Liver (tissue), 9 donors: ENCODE data around the gene TTC4. TPM values are rescaled to one million over a fixed set of nuclear protein-coding genes. Genes with fewer than 3 reads are reported as not detected.

Source experiments
- DNase-seq: peaks from one replicate; pipeline ENCODE4 v3.0.0-alpha.2; 2017; ENCODE audit warnings: low spot score
- H3K27ac ChIP-seq, 2 donors: one replicate each; pipeline ENCODE4 v1.7.0; 2013; ENCODE audit warnings: inconsistent platforms in 2 of 2, low read length in 2 of 2, control low read depth in 1 of 2, low read depth in 1 of 2, mild to moderate bottlenecking in 1 of 2
- H3K27me3 ChIP-seq, 4 donors: one replicate each; pipeline versions ENCODE4 v1.6.1 to v1.7.0; 2013; ENCODE audit warnings: low read length in 3 of 4, inconsistent platforms in 1 of 4, mild to moderate bottlenecking in 1 of 4, moderate library complexity in 1 of 4; ENCODE audit not compliant: control insufficient read depth in 4 of 4, insufficient read depth in 4 of 4
- H3K36me3 ChIP-seq, 4 donors: one replicate each; pipeline versions ENCODE4 v1.6.1 to v1.7.0; 2013; ENCODE audit warnings: low read length in 3 of 4, mild to moderate bottlenecking in 3 of 4, low read depth in 1 of 4, moderate library complexity in 1 of 4; ENCODE audit not compliant: control insufficient read depth in 4 of 4, insufficient read depth in 3 of 4
- H3K4me1 ChIP-seq, 4 donors: one replicate each; pipeline versions ENCODE4 v1.6.1 to v1.7.0; 2013; ENCODE audit warnings: low read length in 3 of 4, mild to moderate bottlenecking in 3 of 4, moderate library complexity in 1 of 4; ENCODE audit not compliant: control insufficient read depth in 4 of 4, insufficient read depth in 4 of 4
- H3K4me3 ChIP-seq, 3 donors: one replicate each; pipeline versions ENCODE4 v1.6.1 to v1.7.0; 2013; ENCODE audit warnings: low read length in 3 of 3, control low read depth in 1 of 3, low read depth in 1 of 3, mild to moderate bottlenecking in 1 of 3
- H3K9ac ChIP-seq, 2 donors: one replicate each; pipeline ENCODE4 v1.7.0; 2013; ENCODE audit warnings: low read length in 2 of 2, mild to moderate bottlenecking in 2 of 2, moderate library complexity in 2 of 2, control low read depth in 1 of 2, low read depth in 1 of 2
- H3K9me3 ChIP-seq, 4 donors: one replicate each; pipeline versions ENCODE4 v1.6.1 to v1.7.0; 2013; ENCODE audit warnings: low read length in 3 of 4; ENCODE audit not compliant: control insufficient read depth in 4 of 4
- EGR1 ChIP-seq, 2 donors: IDR thresholded peaks; 2 replicates each; pipeline ENCODE4 v1.6.1; 2016 to 2018; ENCODE audit warnings: antibody characterized with exemption in 2 of 2, low read depth in 2 of 2
- FOXA1 ChIP-seq: IDR thresholded peaks from 2 replicates; pipeline ENCODE4 v1.6.1; 2016; ENCODE audit warnings: antibody characterized with exemption
- FOXA2 ChIP-seq: IDR thresholded peaks from 2 replicates; pipeline ENCODE4 v1.6.1; 2016; ENCODE audit warnings: antibody characterized with exemption
- GABPA ChIP-seq, 2 donors: IDR thresholded peaks in 1 of 2; conservative IDR thresholded peaks in 1 of 2; 2 replicates each; pipeline ENCODE4 v1.6.1; 2016; ENCODE audit warnings: antibody characterized with exemption in 2 of 2, mild to moderate bottlenecking in 1 of 2, moderate library complexity in 1 of 2
- HNF4A ChIP-seq, 2 donors: conservative IDR thresholded peaks; 2 replicates each; pipeline ENCODE4 v1.6.1; 2016; ENCODE audit warnings: antibody characterized with exemption in 2 of 2, mild to moderate bottlenecking in 2 of 2
- HNF4G ChIP-seq: IDR thresholded peaks from 2 replicates; pipeline ENCODE4 v1.6.1; 2016; ENCODE audit warnings: antibody characterized with exemption
- JUND ChIP-seq, 2 donors: IDR thresholded peaks; 2 replicates each; pipeline ENCODE4 v1.6.1; 2016; ENCODE audit warnings: antibody characterized with exemption in 2 of 2
- MAX ChIP-seq: IDR thresholded peaks from 2 replicates; pipeline ENCODE4 v1.6.1; 2016; ENCODE audit warnings: antibody characterized with exemption
- RXRA ChIP-seq, 2 donors: IDR thresholded peaks; 2 replicates each; pipeline ENCODE4 v1.6.1; 2017 to 2018; ENCODE audit warnings: antibody characterized with exemption in 2 of 2, mild to moderate bottlenecking in 1 of 2
- SP1 ChIP-seq: IDR thresholded peaks from 2 replicates; pipeline ENCODE4 v1.6.1; 2018; ENCODE audit warnings: antibody characterized with exemption, mild to moderate bottlenecking
- TAF1 ChIP-seq: conservative IDR thresholded peaks from 2 replicates; pipeline ENCODE4 v1.6.1; 2016; ENCODE audit warnings: antibody characterized with exemption, mild to moderate bottlenecking
- YY1 ChIP-seq: IDR thresholded peaks from 2 replicates; pipeline ENCODE4 v1.6.1; 2016; ENCODE audit warnings: antibody characterized with exemption, mild to moderate bottlenecking
- ZBTB33 ChIP-seq: IDR thresholded peaks from 2 replicates; pipeline ENCODE4 v1.6.1; 2016; ENCODE audit warnings: antibody characterized with exemption
- WGBS: extraction: QIAGEN DNeasy Blood & Tissue Kit; methylation state at CpG from one replicate; pipeline ENCODE4 v1.1.7; 2013; 5-methylcytosine and 5-hydroxymethylcytosine counted together
- polyA plus RNA-seq, 2 donors: library from polyadenylated mRNA; stranded (reverse) in 1 of 2; unstranded in 1 of 2; fragments of 200-250 nt in 1 of 2; fragments of >200 nt in 1 of 2; fragmentation: Nextera tagmentation in 1 of 2; extraction: Ambion mirVana in 1 of 2; gene quantifications; one replicate each; pipeline versions ENCODE4 v1.2.1 to v1.2.3, GENCODE V29; 2013 to 2015
- total RNA-seq, 2 donors: library from RNA; depleted of rRNA; stranded (reverse); fragments of >200 nt; gene quantifications; one replicate each; pipeline ENCODE4 v1.2.3, GENCODE V29; 2014
- TF ChIP-seq, protein P1 (sequence below): fragments of 150-350 bp; IDR thresholded peaks from 2 replicates; pipeline ENCODE4 v1.5.1; 2017; ENCODE audit warnings: improper control_type of control experiment, low read depth, low read length; ENCODE audit not compliant: missing input control
- TF ChIP-seq, protein P2 (sequence below): IDR thresholded peaks from 2 replicates; pipeline ENCODE4 v1.6.1; 2016; ENCODE audit warnings: antibody characterized with exemption, mild to moderate bottlenecking
- donor health status: healthy.
- donor health status: healthy.
- donor health status: healthy.
- donor health status: healthy.
- donor health status: healthy.

TTC4 gene
- total and polyA plus RNA-seq, 4 donors, result 6.9 to 10.9 (median 8.1) TPM

- no peak overlapping the region for H3K9ac ChIP-seq
- H3K9me3 ChIP-seq, result no peaks in the 10 kb centered on the region
- no peaks in the 10 kb centered on the region for H3K4me1 ChIP-seq
- no peak overlapping the region for H3K27ac ChIP-seq
- DNase-seq, result no peak
- H3K4me3 ChIP-seq, result no peak overlapping the region
- peaks cover 0 to 17% (median 7%) of the 10 kb centered on the region in 4 donors for H3K36me3 ChIP-seq
- no peaks in the 10 kb centered on the region for H3K27me3 ChIP-seq
- TF ChIP-seq, protein P1, sequence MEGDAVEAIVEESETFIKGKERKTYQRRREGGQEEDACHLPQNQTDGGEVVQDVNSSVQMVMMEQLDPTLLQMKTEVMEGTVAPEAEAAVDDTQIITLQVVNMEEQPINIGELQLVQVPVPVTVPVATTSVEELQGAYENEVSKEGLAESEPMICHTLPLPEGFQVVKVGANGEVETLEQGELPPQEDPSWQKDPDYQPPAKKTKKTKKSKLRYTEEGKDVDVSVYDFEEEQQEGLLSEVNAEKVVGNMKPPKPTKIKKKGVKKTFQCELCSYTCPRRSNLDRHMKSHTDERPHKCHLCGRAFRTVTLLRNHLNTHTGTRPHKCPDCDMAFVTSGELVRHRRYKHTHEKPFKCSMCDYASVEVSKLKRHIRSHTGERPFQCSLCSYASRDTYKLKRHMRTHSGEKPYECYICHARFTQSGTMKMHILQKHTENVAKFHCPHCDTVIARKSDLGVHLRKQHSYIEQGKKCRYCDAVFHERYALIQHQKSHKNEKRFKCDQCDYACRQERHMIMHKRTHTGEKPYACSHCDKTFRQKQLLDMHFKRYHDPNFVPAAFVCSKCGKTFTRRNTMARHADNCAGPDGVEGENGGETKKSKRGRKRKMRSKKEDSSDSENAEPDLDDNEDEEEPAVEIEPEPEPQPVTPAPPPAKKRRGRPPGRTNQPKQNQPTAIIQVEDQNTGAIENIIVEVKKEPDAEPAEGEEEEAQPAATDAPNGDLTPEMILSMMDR, result no peak
- no peak for TF ChIP-seq HNF4A (conservative IDR thresholded peaks at IDR 0.05)
- TF ChIP-seq YY1, result no peak
- TF ChIP-seq EGR1 (IDR thresholded peaks at IDR 0.05; ENCODE audit: low read depth in 2 of 2), result no peak
- no peak for TF ChIP-seq RXRA (IDR thresholded peaks at IDR 0.05)
- TF ChIP-seq FOXA1, result no peak
- TF ChIP-seq ZBTB33, result no peak
- TF ChIP-seq HNF4G, result no peak
- TF ChIP-seq FOXA2, result no peak
- TF ChIP-seq JUND (IDR thresholded peaks at IDR 0.05), result no peak
- TF ChIP-seq MAX, result no peak
- no peak for TF ChIP-seq GABPA (IDR thresholded peaks at IDR 0.05 in 1 of 2, conservative IDR thresholded peaks at IDR 0.05 in 1 of 2)
Measured at GRCh38 chr1:54708385-54708784, 7.3 kb upstream of the TTC4 start.

- H3K27me3 ChIP-seq, result no peaks in the 10 kb centered on the region
- no peaks in the 10 kb centered on the region for H3K4me1 ChIP-seq
- no peak for TF ChIP-seq EGR1 (IDR thresholded peaks at IDR 0.05; ENCODE audit: low read depth in 2 of 2)
- no peak overlapping the region for H3K4me3 ChIP-seq
- 86% methylated on average over 8 of the region's 8 CpGs for WGBS
- H3K36me3 ChIP-seq, result peaks cover 0 to 12% (median 6%) of the 10 kb centered on the region in 4 donors
- no peak for DNase-seq
- no peaks in the 10 kb centered on the region for H3K9me3 ChIP-seq
- H3K9ac ChIP-seq, result no peak overlapping the region
- no peak overlapping the region for H3K27ac ChIP-seq
Measured at GRCh38 chr1:54709547-54710292, 5.9 kb upstream of the TTC4 start.

- whole genome bisulfite sequencing, result 88% methylated on average over 3 of the region's 3 CpGs
- Histone ChIP-seq H3K36me3 (peaks cover 0 to 12% (median 6%) of the 10 kb centered on the region in 4 donors), H3K9ac (no peak overlapping the region), H3K9me3 (no peaks in the 10 kb centered on the region), H3K4me1 (peaks cover 0 to 6% (median 2%) of the 10 kb centered on the region in 4 donors), H3K4me3 (no peak overlapping the region), H3K27me3 (no peaks in the 10 kb centered on the region), H3K27ac (no peak overlapping the region)
- no peak for DNase-seq
- TF ChIP-seq MAX, result no peak
- TF ChIP-seq JUND (IDR thresholded peaks at IDR 0.05), result no peak
- TF ChIP-seq, protein P1, result no peak
- no peak for TF ChIP-seq RXRA (IDR thresholded peaks at IDR 0.05)
- TF ChIP-seq TAF1, result no peak
- no peak for TF ChIP-seq HNF4A (conservative IDR thresholded peaks at IDR 0.05)
- no peak for TF ChIP-seq SP1
- TF ChIP-seq, protein P2, sequence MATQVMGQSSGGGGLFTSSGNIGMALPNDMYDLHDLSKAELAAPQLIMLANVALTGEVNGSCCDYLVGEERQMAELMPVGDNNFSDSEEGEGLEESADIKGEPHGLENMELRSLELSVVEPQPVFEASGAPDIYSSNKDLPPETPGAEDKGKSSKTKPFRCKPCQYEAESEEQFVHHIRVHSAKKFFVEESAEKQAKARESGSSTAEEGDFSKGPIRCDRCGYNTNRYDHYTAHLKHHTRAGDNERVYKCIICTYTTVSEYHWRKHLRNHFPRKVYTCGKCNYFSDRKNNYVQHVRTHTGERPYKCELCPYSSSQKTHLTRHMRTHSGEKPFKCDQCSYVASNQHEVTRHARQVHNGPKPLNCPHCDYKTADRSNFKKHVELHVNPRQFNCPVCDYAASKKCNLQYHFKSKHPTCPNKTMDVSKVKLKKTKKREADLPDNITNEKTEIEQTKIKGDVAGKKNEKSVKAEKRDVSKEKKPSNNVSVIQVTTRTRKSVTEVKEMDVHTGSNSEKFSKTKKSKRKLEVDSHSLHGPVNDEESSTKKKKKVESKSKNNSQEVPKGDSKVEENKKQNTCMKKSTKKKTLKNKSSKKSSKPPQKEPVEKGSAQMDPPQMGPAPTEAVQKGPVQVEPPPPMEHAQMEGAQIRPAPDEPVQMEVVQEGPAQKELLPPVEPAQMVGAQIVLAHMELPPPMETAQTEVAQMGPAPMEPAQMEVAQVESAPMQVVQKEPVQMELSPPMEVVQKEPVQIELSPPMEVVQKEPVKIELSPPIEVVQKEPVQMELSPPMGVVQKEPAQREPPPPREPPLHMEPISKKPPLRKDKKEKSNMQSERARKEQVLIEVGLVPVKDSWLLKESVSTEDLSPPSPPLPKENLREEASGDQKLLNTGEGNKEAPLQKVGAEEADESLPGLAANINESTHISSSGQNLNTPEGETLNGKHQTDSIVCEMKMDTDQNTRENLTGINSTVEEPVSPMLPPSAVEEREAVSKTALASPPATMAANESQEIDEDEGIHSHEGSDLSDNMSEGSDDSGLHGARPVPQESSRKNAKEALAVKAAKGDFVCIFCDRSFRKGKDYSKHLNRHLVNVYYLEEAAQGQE, result no peak
Measured at GRCh38 chr1:54710434-54710833, 5.2 kb upstream of the TTC4 start.
